GM19193 (cell line): ENCODE measurements around the gene CAMK2D.

Experiments
- POLR2A ChIP-seq: IDR thresholded peaks from 4 replicates; pipeline ENCODE4 v1.6.1; 2011; ENCODE audit not compliant: insufficient read depth, insufficient read length; ENCODE audit errors: extremely low read depth

Gene CAMK2D

GRCh38 chr4:113476800-113477199, 284.7 kb downstream of the CAMK2D start:
- TF ChIP-seq POLR2A = no peak

DNA sequence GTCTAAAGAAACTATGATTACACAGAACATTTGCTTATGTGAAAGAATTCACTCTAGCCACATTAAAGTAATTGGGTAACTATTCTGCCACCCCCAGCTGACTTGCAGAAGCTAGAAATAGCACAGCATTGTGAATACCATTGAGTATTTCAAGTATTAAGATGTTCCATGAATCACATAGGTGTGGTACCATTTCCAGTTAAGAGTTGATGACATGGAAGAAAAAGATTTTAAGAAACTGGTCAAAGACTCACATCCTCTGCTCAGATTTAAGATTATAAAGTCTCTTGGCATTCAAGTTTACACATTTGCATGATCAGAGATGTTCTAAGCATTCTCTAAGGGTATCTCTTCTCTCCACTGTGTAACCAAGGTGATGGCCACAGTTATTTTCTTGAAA, 287.5 kb downstream of the CAMK2D start:
- no peak for TF ChIP-seq POLR2A

- TF ChIP-seq POLR2A = no peak
These were observed 288.7 kb downstream of the CAMK2D start for GRCh38 chr4:113472864-113473263.

DNA sequence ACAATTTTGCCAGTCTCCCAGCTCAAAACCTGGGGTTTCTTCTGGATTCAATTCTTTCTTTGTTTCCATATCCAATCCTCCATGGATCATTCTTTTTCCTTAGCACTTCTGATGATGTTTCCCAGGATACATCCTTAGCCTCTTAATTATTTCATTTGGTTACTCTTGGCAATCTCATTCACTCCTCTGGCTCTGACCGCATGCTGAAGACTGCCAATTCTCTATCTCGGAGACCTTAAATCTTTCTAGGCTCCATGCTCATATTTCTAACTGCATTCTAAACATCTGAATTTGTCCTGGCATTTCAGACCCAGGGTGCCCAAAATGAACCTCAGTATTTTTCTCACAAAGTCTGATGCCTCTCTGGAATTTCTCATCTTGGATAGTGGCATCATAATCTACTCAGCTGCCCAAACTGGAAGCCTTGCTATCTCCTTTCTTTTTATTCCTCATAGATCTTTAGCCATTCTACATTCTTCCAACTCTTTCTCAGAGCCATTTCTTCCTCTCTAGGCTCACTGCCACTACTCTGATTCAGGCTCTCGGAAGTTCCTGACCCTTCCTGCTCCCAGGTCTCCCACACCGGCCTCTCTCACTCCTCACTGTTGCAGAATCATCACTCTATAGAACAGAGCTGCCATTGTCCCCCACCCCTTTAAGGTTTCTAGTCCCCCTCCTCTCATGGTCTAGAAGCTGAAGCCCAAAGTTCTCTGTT, 290.2 kb downstream of the CAMK2D start:
- TF ChIP-seq POLR2A = no peak

DNA sequence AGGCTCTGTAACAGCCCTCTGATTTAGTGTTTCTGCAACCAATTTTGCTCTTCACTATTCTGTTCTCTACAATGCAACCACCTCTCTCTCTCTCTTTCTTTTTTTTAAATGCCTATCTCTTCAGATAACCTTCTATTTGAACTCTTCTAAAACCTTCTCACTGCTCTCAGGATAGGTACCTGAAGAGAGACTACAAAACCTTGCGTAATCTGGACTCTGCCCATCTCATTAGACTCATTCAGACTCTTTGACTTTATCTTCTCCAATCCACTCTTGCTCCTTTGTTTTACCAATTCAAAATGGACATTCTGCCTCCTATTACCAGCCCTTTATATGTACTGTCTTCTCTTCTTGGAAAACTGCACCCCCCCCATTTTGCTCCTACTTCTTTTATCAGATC, 291.6 kb downstream of the CAMK2D start:
- TF ChIP-seq POLR2A = no peak

GRCh38 chr4:113469023-113469390, 292.5 kb downstream of the CAMK2D start:
- no peak for TF ChIP-seq POLR2A

DNA sequence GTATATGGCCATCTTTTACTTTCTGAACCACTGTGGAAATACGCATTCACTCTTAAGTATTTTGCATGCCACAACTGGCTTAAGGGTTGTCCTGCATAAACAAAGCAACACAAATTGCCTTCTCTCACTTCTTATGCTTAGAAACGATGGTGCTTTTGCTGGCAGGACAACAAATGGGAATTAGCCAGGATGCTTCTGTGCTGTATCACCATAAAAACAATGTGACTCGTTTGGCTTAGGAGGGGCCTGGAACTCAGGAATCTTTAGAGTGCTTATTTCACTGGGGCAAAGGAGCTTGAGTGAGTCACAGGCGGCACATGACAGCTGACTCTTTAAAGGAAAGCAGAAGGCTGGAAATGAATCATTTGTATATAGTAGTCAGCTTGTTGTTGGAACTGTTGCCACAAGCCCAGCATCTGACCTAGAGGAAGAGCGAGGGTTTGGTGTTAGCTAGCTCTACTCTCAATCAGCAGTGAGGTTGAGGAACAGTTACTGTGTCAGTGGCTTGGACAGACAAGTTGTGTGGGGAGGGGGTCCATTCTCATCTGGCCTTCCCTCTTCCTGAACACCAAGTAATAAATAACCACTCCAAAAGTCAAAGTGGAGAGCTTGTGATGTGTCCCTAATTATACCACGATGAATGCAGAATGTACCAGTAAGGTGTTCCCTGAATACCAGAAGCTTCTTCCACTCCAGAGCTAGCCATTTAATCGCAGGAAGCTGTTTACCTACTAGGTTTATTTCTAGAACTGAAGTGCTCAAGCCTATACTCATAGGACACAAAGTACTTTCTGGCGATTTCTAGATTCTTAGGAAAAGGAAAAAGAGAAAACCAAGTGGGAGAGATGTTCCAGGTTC, 293.1 kb downstream of the CAMK2D start:
- no peak for TF ChIP-seq POLR2A

DNA sequence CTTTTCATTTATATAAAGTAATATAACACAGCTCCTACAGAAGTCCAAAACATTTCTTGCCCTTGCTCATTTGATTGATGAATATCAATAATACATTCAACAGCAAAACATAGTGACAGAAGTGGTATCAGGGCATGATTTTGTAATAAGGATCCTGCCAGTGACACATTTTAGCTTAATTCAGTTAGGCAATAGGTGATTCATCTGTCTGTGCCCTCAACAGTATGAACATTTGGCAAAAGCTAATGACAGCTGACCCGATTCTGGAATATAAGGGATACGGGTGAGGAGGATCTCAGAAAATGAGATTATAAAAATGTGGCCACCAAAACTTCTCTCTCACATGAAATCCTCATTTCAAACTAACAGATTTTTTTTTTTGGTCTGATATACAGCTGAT, 294.0 kb downstream of the CAMK2D start:
- no peak for TF ChIP-seq POLR2A

GRCh38 chr4:113462286-113462685, 299.3 kb downstream of the CAMK2D start:
- no peak for TF ChIP-seq POLR2A

DNA sequence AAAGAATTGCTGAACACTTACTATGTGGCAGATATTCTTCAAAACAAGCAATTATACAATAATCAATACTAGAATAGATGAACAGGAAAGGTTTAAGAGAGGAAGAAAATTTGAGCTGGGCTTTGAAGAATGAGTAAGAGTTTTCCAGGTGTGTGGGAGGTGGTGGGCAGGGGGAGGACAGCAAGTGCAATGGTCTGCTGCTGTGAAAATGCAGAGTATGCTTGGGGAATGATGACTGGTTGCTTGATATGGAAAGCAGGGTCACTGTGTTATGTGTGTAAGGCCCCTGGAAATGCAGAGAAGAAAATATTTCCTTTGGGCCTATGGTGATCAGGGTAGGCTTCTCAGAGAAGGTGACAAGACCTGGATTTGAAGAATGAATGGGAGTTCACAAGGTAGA, 300.3 kb downstream of the CAMK2D start:
- TF ChIP-seq POLR2A = no peak

- no peak for TF ChIP-seq POLR2A
These were observed 303.7 kb downstream of the CAMK2D start for GRCh38 chr4:113457886-113458285.

DNA sequence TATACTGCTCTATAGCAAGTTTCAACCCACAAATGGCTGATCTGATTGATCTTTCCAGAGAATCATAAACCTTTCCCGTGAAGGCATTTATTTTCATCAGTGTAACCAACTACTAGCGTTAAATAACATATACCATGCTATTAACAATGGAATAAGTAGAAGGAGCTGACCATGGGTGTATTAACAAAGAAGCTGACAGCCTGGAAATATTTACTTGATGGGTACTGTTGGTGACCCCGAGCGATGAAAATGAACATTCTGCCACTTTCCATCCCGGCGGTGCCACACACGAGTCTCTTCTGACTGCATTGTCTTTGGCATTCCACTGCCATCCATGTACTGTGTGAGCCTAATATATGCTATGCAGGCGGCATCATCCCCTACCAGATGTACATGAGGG, 304.4 kb downstream of the CAMK2D start:
- no peak for TF ChIP-seq POLR2A

GRCh38 chr4:113455061-113455460, 306.5 kb downstream of the CAMK2D start:
- no peak for TF ChIP-seq POLR2A

GRCh38 chr4:113452868-113453620, 308.5 kb downstream of the CAMK2D start:
- no peak for TF ChIP-seq POLR2A

- TF ChIP-seq POLR2A = no peak
These were observed 309.4 kb downstream of the CAMK2D start for GRCh38 chr4:113452152-113452551.
